ENCODE data around the gene MZT2A. TPM values are rescaled to one million over a fixed set of nuclear protein-coding genes. Genes with fewer than 3 reads are reported as not detected.
"Not testable (repeated sequence)": the region's sequence is repeated elsewhere in the genome, so short reads cannot be mapped to it uniquely, and the experiment has no call there.

The MZT2A gene
- 69.9 and 87.8 TPM in 2 replicates for total RNA-seq

DNA sequence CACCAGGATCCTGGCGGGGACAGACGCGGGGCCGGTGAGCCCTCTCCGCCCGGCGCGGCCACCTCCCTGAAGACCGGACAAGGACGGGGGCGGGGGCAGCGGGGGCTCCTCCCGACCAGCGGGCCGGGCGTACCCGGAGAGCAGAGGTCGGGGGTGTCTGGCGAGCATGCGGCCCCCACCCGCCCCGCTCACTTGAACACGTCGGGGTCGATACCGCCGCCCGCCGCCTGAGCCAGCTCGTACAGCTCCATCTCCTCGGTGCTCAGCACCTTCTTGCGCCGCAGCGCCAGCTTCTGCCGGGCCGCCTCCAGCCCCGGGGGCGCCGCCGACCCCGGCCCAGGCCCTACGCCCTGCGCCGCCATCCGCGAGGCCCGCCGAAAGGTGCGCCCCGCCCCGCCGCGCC is at the start of gene MZT2A:
Gene MZT2A, minus strand, starts transcription at position 383 of the 403 bp plus-strand sequence. Its CDS starts 21 bp downstream, at position 362.
- not testable (repeated sequence) for DNase-seq (ENCODE audit: low read depth, low spot score)

DNA sequence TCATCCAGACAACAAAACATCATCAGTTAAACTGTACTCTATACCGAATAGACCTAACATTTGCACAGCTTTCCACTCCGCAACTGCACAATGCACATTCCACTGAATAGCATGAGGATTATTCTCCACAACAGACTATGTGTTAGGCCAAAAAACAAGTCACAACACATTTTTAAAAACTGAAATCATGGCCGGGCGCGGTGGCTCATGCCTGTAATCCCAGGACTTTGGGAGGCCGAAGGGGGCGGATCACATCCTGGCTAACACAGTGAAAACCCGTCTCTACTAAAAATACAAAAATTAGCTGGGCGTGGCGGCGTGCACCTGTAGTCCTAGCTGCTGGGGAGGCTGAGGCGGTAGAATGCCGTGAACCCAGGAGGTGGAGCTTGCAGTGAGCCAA is 46.7 kb upstream of the MZT2A start:
- not testable (repeated sequence) for DNase-seq (ENCODE audit: low read depth, low spot score)

DNA sequence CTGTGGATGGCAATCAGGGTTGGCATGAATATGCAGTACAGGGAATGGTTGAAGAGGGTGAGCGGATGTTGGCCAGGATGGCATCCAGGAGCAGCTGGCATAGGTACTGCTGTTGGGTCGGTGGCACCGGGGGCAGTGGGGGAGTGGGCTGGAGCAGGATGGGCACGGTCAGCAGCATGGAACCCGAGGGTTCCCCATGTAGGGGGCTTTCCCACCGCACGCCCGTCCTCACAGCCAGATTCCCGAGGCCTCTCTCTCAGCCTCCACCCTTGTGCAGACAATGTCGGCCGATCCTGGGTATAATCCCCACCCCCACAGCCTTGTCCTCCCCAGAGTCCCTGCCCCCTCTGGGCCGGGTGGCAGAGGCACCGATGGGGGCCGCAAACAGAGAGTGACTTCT is 44.6 kb upstream of the MZT2A start:
- not testable (repeated sequence) for DNase-seq (ENCODE audit: low read depth, low spot score)

- not testable (repeated sequence) for DNase-seq (ENCODE audit: low read depth, low spot score)
Observed at GRCh38 chr2:131535951-131536826, 44.0 kb upstream of the MZT2A start.

DNA sequence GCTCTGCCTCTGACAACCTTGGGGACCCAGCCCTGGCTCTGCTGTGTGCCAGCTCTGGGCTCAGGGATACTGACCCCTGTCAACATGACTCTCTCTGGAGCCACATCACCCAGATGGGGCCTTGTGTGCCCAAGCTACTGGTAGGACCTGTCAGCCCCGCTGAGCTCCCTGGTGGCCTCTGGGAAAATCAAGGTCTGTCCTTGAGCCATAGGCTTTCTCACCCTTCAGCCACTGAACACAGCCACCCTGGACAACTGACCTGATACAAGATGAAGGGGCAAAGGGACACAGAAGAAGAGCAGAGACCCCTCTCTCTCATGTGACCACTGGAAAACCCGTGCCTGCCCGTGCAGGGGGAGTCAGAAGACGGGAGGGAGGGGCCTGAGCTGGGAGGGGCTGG is 43.3 kb upstream of the MZT2A start:
- no peak for DNase-seq (ENCODE audit: low read depth, low spot score)

DNA sequence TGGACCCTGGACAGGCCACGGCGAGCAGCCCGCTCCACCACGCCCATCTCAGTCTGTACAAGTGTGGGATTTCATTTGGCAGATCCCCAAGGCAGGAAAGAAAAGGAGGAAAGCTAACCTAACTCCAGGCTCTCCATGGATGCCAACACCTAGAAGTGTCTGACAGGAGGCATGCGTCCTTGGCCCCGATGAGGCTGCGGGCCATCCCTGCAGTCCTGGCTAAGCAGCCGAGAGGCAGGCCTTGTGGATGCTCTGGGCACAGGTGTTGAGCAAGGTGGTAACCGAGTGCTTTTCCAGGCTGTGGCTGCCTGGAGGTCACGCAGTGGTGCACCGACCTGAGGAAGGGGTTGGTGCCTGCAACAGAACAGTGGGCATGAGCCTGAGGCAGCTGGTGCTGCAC is 42.8 kb upstream of the MZT2A start:
- not testable (repeated sequence) for DNase-seq (ENCODE audit: low read depth, low spot score)

DNA sequence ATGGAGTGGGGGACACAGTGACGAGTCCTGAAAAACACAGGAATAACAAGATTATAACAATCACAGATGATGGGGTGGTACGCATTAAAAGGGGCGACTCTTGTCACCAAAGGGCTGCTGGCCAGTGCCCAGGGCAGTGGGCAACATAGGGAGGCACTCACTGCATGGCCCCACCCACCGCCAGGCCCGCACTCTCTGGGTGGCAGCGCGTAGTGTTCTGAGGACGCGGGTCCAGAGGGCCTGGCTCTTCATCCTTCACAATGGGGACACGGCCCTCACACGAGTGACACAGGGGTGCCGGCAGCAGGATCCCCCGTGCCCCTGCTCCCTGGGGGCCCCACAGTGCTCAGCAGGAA is 42.1 kb upstream of the MZT2A start:
- not testable (repeated sequence) for DNase-seq (ENCODE audit: low read depth, low spot score)

DNA sequence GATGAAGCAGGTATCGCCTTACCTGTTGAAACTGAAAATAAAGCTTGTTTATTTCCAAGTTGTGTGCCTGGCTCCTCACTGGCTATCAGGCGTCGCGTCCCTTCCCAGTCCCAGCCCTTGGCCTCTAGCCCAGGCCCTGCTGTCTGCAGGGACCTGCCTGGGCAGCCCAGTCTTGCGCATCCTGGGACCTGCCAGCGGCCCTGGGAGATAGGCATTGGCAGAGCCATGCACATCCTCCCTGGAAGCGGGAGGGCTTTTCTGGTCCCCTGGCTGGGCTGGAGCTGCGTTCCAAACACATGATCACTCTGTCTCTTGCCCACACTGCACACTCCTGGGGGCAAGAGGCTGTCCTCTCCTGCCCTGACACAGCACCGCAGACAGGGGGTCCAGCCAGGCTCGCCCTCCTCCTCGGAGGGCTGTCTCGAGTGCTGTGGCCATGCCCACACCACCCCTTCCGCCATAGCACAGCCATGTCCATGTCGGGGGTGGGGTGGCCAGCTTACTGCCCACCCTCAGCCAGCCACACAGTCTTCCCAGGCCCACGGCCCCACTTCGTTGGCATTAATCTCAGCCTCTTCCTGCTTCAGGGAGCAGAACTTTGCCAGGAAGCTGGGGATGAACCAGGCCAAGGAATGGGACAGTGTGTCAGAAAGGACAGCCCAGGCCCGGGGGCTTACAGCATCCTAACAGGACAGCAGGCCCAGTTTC is 41.6 kb upstream of the MZT2A start:
- DNase-seq (ENCODE audit: low read depth, low spot score), result not testable (repeated sequence)

- not testable (repeated sequence) for DNase-seq (ENCODE audit: low read depth, low spot score)
Observed at GRCh38 chr2:131532723-131533608, 40.8 kb upstream of the MZT2A start.

DNA sequence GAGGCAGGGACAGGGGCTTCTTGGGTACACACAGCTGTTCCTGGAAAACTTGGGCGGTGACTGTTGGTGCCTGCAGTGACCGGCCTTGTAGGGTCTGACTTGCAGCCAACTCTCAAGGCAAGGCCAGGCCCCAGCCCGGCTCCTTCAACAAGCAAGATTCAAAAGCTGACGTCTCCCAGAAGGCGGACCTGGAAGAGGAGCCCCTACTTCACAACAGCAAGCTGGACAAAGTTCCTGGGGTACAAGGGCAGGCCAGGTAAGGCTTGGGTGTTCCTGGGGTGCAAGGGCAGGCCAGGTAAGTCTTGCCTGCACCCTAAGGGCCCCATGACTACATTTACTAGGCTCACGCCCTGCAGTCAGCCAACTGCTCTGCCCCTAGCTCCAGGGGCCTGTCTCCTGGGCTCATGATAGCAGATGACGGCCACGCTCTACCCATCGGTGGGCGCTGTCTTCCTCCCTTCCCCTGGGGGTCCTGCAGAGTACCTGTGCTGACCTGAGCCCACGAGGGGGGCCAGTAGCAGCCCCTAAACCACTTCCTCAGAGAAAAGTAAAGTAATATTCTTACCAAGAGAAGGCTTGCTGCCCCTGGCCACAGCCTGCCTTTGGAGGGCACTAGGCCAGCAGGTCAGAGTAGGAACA is 39.5 kb upstream of the MZT2A start:
- not testable (repeated sequence) for DNase-seq (ENCODE audit: low read depth, low spot score)

DNA sequence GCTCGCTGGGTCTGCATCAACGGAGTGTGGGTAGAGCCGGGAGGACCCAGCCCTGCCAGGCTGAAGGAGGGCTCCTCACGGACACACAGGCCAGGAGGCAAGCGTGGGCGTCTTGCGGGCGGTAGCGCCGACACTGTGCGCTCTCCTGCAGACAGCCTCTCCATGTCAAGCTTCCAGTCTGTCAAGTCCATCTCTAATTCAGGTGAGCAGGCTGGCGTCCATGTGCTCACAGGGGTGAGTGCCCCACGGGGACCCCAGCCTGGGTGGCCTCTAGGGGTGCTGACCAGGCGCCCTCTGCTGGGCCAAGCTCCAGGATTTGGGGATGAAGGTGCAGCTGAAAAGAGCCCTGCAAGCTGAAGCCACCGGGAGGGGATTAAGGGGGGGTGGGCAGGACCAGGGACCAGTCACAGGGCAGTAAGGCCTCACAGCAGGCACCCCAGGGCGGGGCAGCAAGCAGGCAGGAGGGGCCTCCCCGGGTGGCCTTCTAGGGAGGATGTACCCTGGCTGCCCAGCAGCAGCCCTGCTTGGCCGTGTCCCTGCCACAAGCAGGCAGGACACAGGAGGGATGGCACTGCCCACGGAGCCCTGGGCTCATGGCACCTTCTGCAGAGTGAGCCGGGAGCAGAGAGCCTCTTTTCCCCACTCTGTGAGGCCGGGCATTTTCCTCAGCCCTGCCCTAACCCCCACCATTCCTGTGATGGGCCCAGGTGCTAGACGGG is 38.6 kb upstream of the MZT2A start:
- DNase-seq (ENCODE audit: low read depth, low spot score), result not testable (repeated sequence)

GRCh38 chr2:131529864-131530445 is 37.8 kb upstream of the MZT2A start:
- not testable (repeated sequence) for DNase-seq (ENCODE audit: low read depth, low spot score)

- DNase-seq (ENCODE audit: low read depth, low spot score), result not testable (repeated sequence)
Observed at GRCh38 chr2:131528981-131529863, 37.0 kb upstream of the MZT2A start.

- DNase-seq (ENCODE audit: low read depth, low spot score), result not testable (repeated sequence)
Observed at GRCh38 chr2:131527131-131528001, 35.2 kb upstream of the MZT2A start, which contains the start of gene CCDC74A. CCDC74A (plus strand) TSS chr2:131527888; CDS start chr2:131527971, 83 bp downstream.

DNA sequence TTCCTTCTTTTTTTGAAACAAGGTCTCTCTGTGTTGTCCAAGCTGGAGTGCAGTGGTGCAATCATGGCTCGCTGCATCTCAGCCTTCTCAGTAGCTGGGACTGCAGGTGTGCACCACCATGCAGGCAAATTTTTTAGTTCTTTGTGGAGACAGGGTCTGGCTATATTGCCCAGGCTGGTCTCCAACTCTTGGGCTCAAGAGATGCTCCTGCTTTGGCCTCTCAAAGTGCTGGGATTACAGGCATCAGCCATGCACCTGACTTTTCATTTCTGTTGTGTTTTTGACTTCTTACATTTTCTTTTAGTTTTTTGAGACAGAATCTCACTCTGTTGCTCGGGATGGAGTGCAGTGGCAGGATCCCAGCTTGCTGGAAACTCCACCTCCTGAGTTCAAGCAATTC is 33.1 kb upstream of the MZT2A start:
- DNase-seq (ENCODE audit: low read depth, low spot score), result not testable (repeated sequence)

GRCh38 chr2:131521961-131522781 is 30.0 kb upstream of the MZT2A start:
- DNase-seq (ENCODE audit: low read depth, low spot score), result no peak

- not testable (repeated sequence) for DNase-seq (ENCODE audit: low read depth, low spot score)
Observed at GRCh38 chr2:131521524-131521923, 29.3 kb upstream of the MZT2A start.

All from pulmonary artery endothelial cell (primary cell).